Osteocyte (in vitro differentiated cells): Measurements from ENCODE around the gene ANP32A. TPM values are rescaled to one million over a fixed set of nuclear protein-coding genes. Genes with fewer than 3 reads are reported as not detected.
A peak's percentile ranks its signal among the peaks of the same experiment; 100 is the strongest.

Experiments used
- DNase-seq: peaks from one replicate; pipeline ENCODE4 v3.0.0; 2021; ENCODE audit warnings: mixed read lengths; ENCODE audit not compliant: unreplicated experiment; ENCODE audit errors: extremely low spot score
- H3K27ac Mint-ChIP-seq: one replicate; pipeline ENCODE4 v1.8.0; 2021; ENCODE audit warnings: mild to moderate bottlenecking, mixed read lengths; ENCODE audit not compliant: unreplicated experiment
- H3K27me3 Mint-ChIP-seq: one replicate; pipeline ENCODE4 v1.8.0; 2021; ENCODE audit warnings: mixed read lengths; ENCODE audit not compliant: unreplicated experiment
- H3K36me3 Mint-ChIP-seq: one replicate; pipeline ENCODE4 v1.8.0; 2021; ENCODE audit warnings: mixed read lengths; ENCODE audit not compliant: unreplicated experiment
- H3K4me1 Mint-ChIP-seq: one replicate; pipeline ENCODE4 v1.8.0; 2021; ENCODE audit warnings: mixed read lengths; ENCODE audit not compliant: unreplicated experiment
- H3K4me3 Mint-ChIP-seq: one replicate; pipeline ENCODE4 v1.8.0; 2021; ENCODE audit warnings: mild to moderate bottlenecking, moderate library complexity, mixed read lengths; ENCODE audit not compliant: unreplicated experiment
- H3K9me3 Mint-ChIP-seq: one replicate; pipeline ENCODE4 v1.8.0; 2021; ENCODE audit warnings: mixed read lengths; ENCODE audit not compliant: unreplicated experiment
- CTCF ChIP-seq: fragments of 200-600 bp; sonication (generic); IDR thresholded peaks from 2 replicates; pipeline ENCODE4 v1.5.0; 2021; ENCODE audit warnings: antibody characterized with exemption, mild to moderate bottlenecking, moderate library complexity
- total RNA-seq: library from RNA; stranded (reverse); gene quantifications from 2 replicates; pipeline ENCODE4 v1.2.1, GENCODE V29; 2021

The ANP32A gene
- total RNA-seq, 1 donor from 2014 or later = 155 TPM

GRCh38 chr15:68786753-68787152 is 33.9 kb downstream of the ANP32A start:
- no peaks in the 10 kb centered on the region for H3K27me3 Mint-ChIP-seq
- H3K27ac Mint-ChIP-seq = no peak overlapping the region
- peaks cover 38% of the 10 kb centered on the region for H3K36me3 Mint-ChIP-seq
- no peak for DNase-seq
- H3K4me1 Mint-ChIP-seq = peaks cover 30% of the 10 kb centered on the region
- no peak for TF ChIP-seq CTCF
- H3K4me3 Mint-ChIP-seq = no peak overlapping the region
- H3K9me3 Mint-ChIP-seq = no peaks in the 10 kb centered on the region

GRCh38 chr15:68785541-68785940 is 35.2 kb downstream of the ANP32A start:
- Mint-ChIP-seq H3K9me3 (no peaks in the 10 kb centered on the region), H3K36me3 (peaks cover 42% of the 10 kb centered on the region), H3K27me3 (no peaks in the 10 kb centered on the region), H3K27ac (no peak overlapping the region), H3K4me1 (peaks cover 20% of the 10 kb centered on the region), H3K4me3 (no peak overlapping the region)
- no peak for TF ChIP-seq CTCF
- DNase-seq = no peak

DNA sequence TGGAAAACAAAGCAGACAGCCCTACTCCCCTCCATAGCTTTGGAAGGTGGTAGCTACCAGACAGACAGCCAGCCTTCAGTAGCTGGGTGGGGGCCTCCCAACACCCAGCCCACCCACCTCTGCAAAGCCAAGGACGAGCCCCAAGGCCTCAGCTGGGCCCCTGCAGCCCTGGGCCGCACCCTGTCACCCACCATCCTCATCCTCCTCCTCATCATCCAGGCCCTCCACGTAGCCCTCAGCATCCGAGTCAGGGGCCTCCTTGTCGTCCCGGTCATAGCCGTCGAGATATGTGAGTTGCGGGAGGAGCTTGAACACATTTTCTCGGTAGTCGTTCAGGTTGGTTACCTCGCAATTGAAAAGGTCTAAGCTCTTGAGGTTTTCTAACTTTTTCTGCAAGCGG is 36.5 kb downstream of the ANP32A start:
- H3K4me1 Mint-ChIP-seq = peaks cover 6% of the 10 kb centered on the region
- H3K27ac Mint-ChIP-seq = no peak overlapping the region
- no peak for TF ChIP-seq CTCF

GRCh38 chr15:68783226-68784058 is 37.3 kb downstream of the ANP32A start:
- no peaks in the 10 kb centered on the region for H3K9me3 Mint-ChIP-seq
- no peak overlapping the region for H3K27ac Mint-ChIP-seq
- H3K4me3 Mint-ChIP-seq = no peak overlapping the region
- peaks cover 60% of the 10 kb centered on the region for H3K36me3 Mint-ChIP-seq
- no peaks in the 10 kb centered on the region for H3K4me1 Mint-ChIP-seq
- no peaks in the 10 kb centered on the region for H3K27me3 Mint-ChIP-seq
- TF ChIP-seq CTCF = peak; percentile 58
- DNase-seq = no peak

More for the DNA sequence above, 36.5 kb downstream of the ANP32A start:
- H3K4me3 Mint-ChIP-seq = no peak overlapping the region
- peaks cover 54% of the 10 kb centered on the region for H3K36me3 Mint-ChIP-seq
- H3K27me3 Mint-ChIP-seq = no peaks in the 10 kb centered on the region
- no peaks in the 10 kb centered on the region for H3K9me3 Mint-ChIP-seq
- no peak for DNase-seq

GRCh38 chr15:68782589-68783161 is 38.0 kb downstream of the ANP32A start:
- H3K27me3 Mint-ChIP-seq = no peaks in the 10 kb centered on the region
- peaks cover 67% of the 10 kb centered on the region for H3K36me3 Mint-ChIP-seq
- H3K4me1 Mint-ChIP-seq = no peaks in the 10 kb centered on the region
- TF ChIP-seq CTCF = no peak
- H3K9me3 Mint-ChIP-seq = no peaks in the 10 kb centered on the region
- DNase-seq = no peak
- H3K27ac Mint-ChIP-seq = no peak overlapping the region
- H3K4me3 Mint-ChIP-seq = no peak overlapping the region
